ENCODE data around the gene SPACA7.

DNA sequence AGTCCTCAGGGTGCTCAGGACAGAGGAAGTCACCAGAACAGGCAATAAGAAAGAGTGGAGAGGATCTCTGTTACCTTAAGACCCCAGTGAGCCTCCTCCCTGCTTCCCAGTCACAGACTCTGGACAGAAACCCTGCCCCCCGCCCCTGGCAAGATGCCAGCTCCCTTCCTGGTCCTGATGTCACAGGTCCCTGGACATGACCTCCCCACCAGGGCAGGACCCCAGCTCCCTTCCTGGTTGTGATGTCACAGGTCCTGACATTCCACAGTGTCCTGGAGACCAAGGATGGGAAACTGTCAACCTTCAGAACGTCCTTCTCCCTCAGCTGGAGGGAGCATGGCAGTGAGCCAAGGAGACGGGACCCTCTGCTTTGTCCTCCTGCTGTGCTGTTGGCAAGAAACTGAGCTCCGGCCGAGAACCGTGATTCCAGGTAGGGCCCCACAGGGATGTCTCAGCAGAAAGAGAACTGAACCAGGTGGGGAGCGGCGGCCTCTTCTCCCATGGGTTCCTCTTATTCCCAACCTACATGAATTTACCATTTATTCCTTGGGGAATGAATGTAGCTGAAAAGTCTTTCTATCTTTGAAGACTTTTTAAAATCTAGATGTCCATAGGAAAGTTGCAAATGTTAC is at the start of gene SPACA7:
- TF ChIP-seq, protein P1, sequence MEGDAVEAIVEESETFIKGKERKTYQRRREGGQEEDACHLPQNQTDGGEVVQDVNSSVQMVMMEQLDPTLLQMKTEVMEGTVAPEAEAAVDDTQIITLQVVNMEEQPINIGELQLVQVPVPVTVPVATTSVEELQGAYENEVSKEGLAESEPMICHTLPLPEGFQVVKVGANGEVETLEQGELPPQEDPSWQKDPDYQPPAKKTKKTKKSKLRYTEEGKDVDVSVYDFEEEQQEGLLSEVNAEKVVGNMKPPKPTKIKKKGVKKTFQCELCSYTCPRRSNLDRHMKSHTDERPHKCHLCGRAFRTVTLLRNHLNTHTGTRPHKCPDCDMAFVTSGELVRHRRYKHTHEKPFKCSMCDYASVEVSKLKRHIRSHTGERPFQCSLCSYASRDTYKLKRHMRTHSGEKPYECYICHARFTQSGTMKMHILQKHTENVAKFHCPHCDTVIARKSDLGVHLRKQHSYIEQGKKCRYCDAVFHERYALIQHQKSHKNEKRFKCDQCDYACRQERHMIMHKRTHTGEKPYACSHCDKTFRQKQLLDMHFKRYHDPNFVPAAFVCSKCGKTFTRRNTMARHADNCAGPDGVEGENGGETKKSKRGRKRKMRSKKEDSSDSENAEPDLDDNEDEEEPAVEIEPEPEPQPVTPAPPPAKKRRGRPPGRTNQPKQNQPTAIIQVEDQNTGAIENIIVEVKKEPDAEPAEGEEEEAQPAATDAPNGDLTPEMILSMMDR (IDR thresholded peaks at IDR 0.05; ENCODE audit: poor library complexity, severe bottlenecking): no peak
- TF ChIP-seq MXI1 (conservative IDR thresholded peaks at IDR 0.05; ENCODE audit: poor library complexity, severe bottlenecking) (no peak), TAF1 (IDR thresholded peaks at IDR 0.05; ENCODE audit: low read depth) (no peak)
